ENCODE results near the gene PIAS3.
"Not testable (repeated sequence)": the region's sequence is repeated elsewhere in the genome, so short reads cannot be mapped to it uniquely, and the experiment has no call there.

PIAS3 gene

GRCh38 chr1:145826030-145826429 is 32.9 kb downstream of the PIAS3 start:
- H3K4me3 ChIP-seq (ENCODE audit: low read length): no peak overlapping the region
- no peak for DNase-seq (ENCODE audit: low read depth)
- peak; percentile 3 for TF ChIP-seq CTCF (conservative IDR thresholded peaks at IDR 0.05; ENCODE audit: low read depth, low read length)

GRCh38 chr1:145824499-145824842 is 34.4 kb downstream of the PIAS3 start:
- H3K4me3 ChIP-seq (ENCODE audit: low read length): peak overlapping the region; percentile 96
- no peak for DNase-seq (ENCODE audit: low read depth)
- TF ChIP-seq CTCF (conservative IDR thresholded peaks at IDR 0.05; ENCODE audit: low read depth, low read length): no peak

- peak; percentile 46 for DNase-seq (ENCODE audit: low read depth)
- TF ChIP-seq CTCF (conservative IDR thresholded peaks at IDR 0.05; ENCODE audit: low read depth, low read length): no peak
- peak within 1 kb of the TSS; percentile 96 for H3K4me3 ChIP-seq (ENCODE audit: low read length)
Observed at GRCh38 chr1:145823565-145824498, 35.0 kb downstream of the PIAS3 start, which contains the start of the genes POLR3C and RNF115. POLR3C (plus strand) TSS chr1:145824200; CDS start chr1:145825777, 1,577 bp downstream. RNF115 (minus strand) TSS chr1:145824095; CDS start chr1:145823873, 222 bp downstream.

- H3K4me3 ChIP-seq (ENCODE audit: low read length); DNase-seq (ENCODE audit: low read depth): not testable (repeated sequence)
Observed at GRCh38 chr1:145822779-145823331, 36.0 kb downstream of the PIAS3 start.

- H3K4me3 ChIP-seq (ENCODE audit: low read length); DNase-seq (ENCODE audit: low read depth): not testable (repeated sequence)
Observed at GRCh38 chr1:145818095-145818494, 40.8 kb downstream of the PIAS3 start.

GRCh38 chr1:145812977-145813810 is 45.7 kb downstream of the PIAS3 start:
- DNase-seq (ENCODE audit: low read depth); H3K4me3 ChIP-seq (ENCODE audit: low read length): not testable (repeated sequence)

GRCh38 chr1:145806844-145807243 is 52.0 kb downstream of the PIAS3 start:
- no peak for TF ChIP-seq CTCF (conservative IDR thresholded peaks at IDR 0.05; ENCODE audit: low read depth, low read length)
- no peak for DNase-seq (ENCODE audit: low read depth)
- H3K4me3 ChIP-seq (ENCODE audit: low read length): no peak overlapping the region

- DNase-seq (ENCODE audit: low read depth): no peak
- no peak for TF ChIP-seq CTCF (conservative IDR thresholded peaks at IDR 0.05; ENCODE audit: low read depth, low read length)
- no peak overlapping the region for H3K4me3 ChIP-seq (ENCODE audit: low read length)
Observed at GRCh38 chr1:145806408-145806807, 52.5 kb downstream of the PIAS3 start.
